ENCODE measurements around the gene WFIKKN1. TPM values are rescaled to one million over a fixed set of nuclear protein-coding genes. Genes with fewer than 3 reads are reported as not detected.
A peak's percentile ranks its signal among the peaks of the same experiment; 100 is the strongest.

Gene WFIKKN1
- total and polyA plus RNA-seq, 2 of the 4 experiments (the other 2 are of a cell fraction) = 0.10 TPM; not detected in 1

- Histone ChIP-seq H2BK120ac (ENCODE audit: low read depth, low read length) (peak within 1 kb of the TSS; percentile 74; the same call in 1 of the 2 replicates), H3K9me1 (ENCODE audit: insufficient read depth, low read length) (peaks cover 6% of the 10 kb centered on the region), H2AFZ (replicated peaks; ENCODE audit: low read length, poor library complexity) (peak within 1 kb of the TSS; percentile 97), H2BK15ac (ENCODE audit: low read depth, low read length) (no peak within 1 kb of the TSS), H3K18ac (ENCODE audit: low read depth, low read length) (no peak within 1 kb of the TSS), H3K9ac (ENCODE audit: low read depth, low read length) (peak within 1 kb of the TSS; percentile 76), H4K8ac (ENCODE audit: low read depth in 2 of 2, low read length in 2 of 2) (peak within 1 kb of the TSS; percentile 76 to 99), H3K4me1 (ENCODE audit: control insufficient read depth, insufficient read depth, low read length) (peaks cover 6% of the 10 kb centered on the region), H4K5ac (ENCODE audit: low read depth, low read length) (peak within 1 kb of the TSS; percentile 94), H3K4ac (ENCODE audit: low read depth, low read length) (peak within 1 kb of the TSS; percentile 97), H4K20me1 (ENCODE audit: insufficient read depth, low read length) (peaks cover 13% of the 10 kb centered on the region), H2BK5ac (ENCODE audit: low read depth, low read length, poor library complexity, severe bottlenecking) (peak within 1 kb of the TSS; percentile 62), H3K14ac (replicated peaks; ENCODE audit: low read depth, low read length) (peak within 1 kb of the TSS; percentile 99), H3K27ac (ENCODE audit: insufficient read depth, low read length) (peak within 1 kb of the TSS; percentile 69), H3K27me3 (ENCODE audit: control insufficient read depth, insufficient read depth, low read length) (no peaks in the 10 kb centered on the region), H4K91ac (ENCODE audit: insufficient read depth, low read depth, low read length) (peak within 1 kb of the TSS; percentile 74), H3K4me3 (ENCODE audit: insufficient read depth, low read depth, low read length) (peak within 1 kb of the TSS; percentile 68), H3K23ac (ENCODE audit: low read depth, low read length) (peak within 1 kb of the TSS; percentile 90; the same call in 1 of the 2 replicates), H2AK5ac (ENCODE audit: low read depth, low read length) (peak within 1 kb of the TSS; percentile 81), H3K4me2 (ENCODE audit: low read depth, low read length) (peak within 1 kb of the TSS; percentile 93), H2BK20ac (ENCODE audit: low read depth, low read length) (0 out of 2 replicates have a peak within 1 kb of the TSS, but pooled peaks have one; percentile 54), H3K56ac (ENCODE audit: extremely low read depth, insufficient read depth, low read length) (0 out of 2 replicates have a peak within 1 kb of the TSS, but pooled peaks have one; percentile 21), H2AK9ac (replicated peaks; ENCODE audit: low read depth, low read length, poor library complexity) (peak within 1 kb of the TSS; percentile 100), H3K9me3 (ENCODE audit: control insufficient read depth, insufficient read depth, low read length) (no peaks in the 10 kb centered on the region), H3K36me3 (ENCODE audit: control insufficient read depth, insufficient read depth, low read length) (peaks cover 36% of the 10 kb centered on the region), H3K79me1 (ENCODE audit: low read depth in 1 of 2, low read length in 2 of 2) (peaks cover 0 to 28% of the 10 kb centered on the region in 2 experiments; a peak in 1 of 4 replicates)
- CTCF ChIA-PET = no interaction called here
- ATAC-seq (ENCODE audit: low read depth) = peak; percentile 97
- peak; percentile 85 for DNase-seq
- in situ Hi-C loops (cut with MboI; ENCODE audit: low sequenced_read_pairs) (no loop called here), intact Hi-C loops (cut with micrococcal nuclease) (no loop called here), dilution Hi-C loops (cut with HindIII; ENCODE audit: low sequenced_read_pairs, unreplicated experiment) (no loop called here)
- BruUV-seq (replicated peaks) = no TSS peak
- POLR2A ChIA-PET (ENCODE audit: unreplicated experiment) = no interaction called here
- WGBS, 2 experiments (ENCODE audit: extremely low coverage in 2 of 2, insufficient read length in 1 of 2) = 0% methylated on average over 40 of the region's 78 CpGs; no CpG with 5 or more reads in 1 of the 2 experiments
- TF ChIP-seq BHLHE40 (IDR thresholded peaks at IDR 0.05; ENCODE audit: low read depth, low read length) = no peak
- no peak for TF ChIP-seq USF2 (IDR thresholded peaks at IDR 0.05; ENCODE audit: low read depth, low read length)
- TF ChIP-seq CTCF (conservative IDR thresholded peaks at IDR 0.05; ENCODE audit: low read depth, low read length) = peak; percentile 98
- peak; percentile 59 for TF ChIP-seq RAD21 (IDR thresholded peaks at IDR 0.05; ENCODE audit: low read length)
- no peak for TF ChIP-seq RCOR1 (IDR thresholded peaks at IDR 0.05; ENCODE audit: insufficient replicate concordance, low read length)
- TF ChIP-seq RFX5 (IDR thresholded peaks at IDR 0.05; ENCODE audit: low read depth, low read length) = no peak
- TF ChIP-seq MAZ (IDR thresholded peaks at IDR 0.05; ENCODE audit: borderline replicate concordance, low read depth, low read length) = peak; percentile 99
- TF ChIP-seq MAFK (IDR thresholded peaks at IDR 0.05; ENCODE audit: low read depth, low read length) = no peak
- TF ChIP-seq SMC3 (IDR thresholded peaks at IDR 0.05; ENCODE audit: low read depth, low read length) = peak; percentile 63
- no peak for TF ChIP-seq NFE2L2 (IDR thresholded peaks at IDR 0.05; ENCODE audit: low read depth, low read length)
- 0 out of 2 replicates have a peak, but pooled peaks have one; percentile 64 for TF ChIP-seq ELK1 (IDR thresholded peaks at IDR 0.05; ENCODE audit: borderline replicate concordance, low read depth, low read length)
- peak; percentile 74 for TF ChIP-seq CEBPB (IDR thresholded peaks at IDR 0.05; ENCODE audit: low read depth, low read length)
- TF ChIP-seq MXI1 (IDR thresholded peaks at IDR 0.05; ENCODE audit: borderline replicate concordance, low read depth, low read length) = peak; percentile 29; the same call in 1 of the 2 replicates
Observed at GRCh38 chr16:667780-668518, 37.2 kb downstream of the WFIKKN1 start, which contains the start of gene RHOT2. RHOT2 (plus strand) TSS chr16:668132; CDS start chr16:668200, 68 bp downstream.
